CD4-positive, CD25-positive, alpha-beta regulatory T cell (primary cell): ENCODE results near the gene SCN1A. TPM values are rescaled to one million over a fixed set of nuclear protein-coding genes. Genes with fewer than 3 reads are reported as not detected.

Experiments used
- ATAC-seq, 2 donors: fragments of 150-1000 bp; cut with Tn5 transposase; one replicate each; pipeline ENCODE4 v1.10.0; 2021; ENCODE audit warnings: low read depth in 2 of 2, moderate number of reproducible peaks in 2 of 2, moderate library complexity in 1 of 2
- DNase-seq, 3 donors: peaks; one replicate each; pipeline versions ENCODE4 v3.0.0 to v3.0.0-alpha.2; 2012 to 2022; ENCODE audit warnings: mixed read lengths in 1 of 3
- H3K27ac ChIP-seq: one replicate; pipeline ENCODE4 v1.7.0; 2013; ENCODE audit warnings: mild to moderate bottlenecking, low read length; ENCODE audit not compliant: insufficient read depth, poor library complexity, severe bottlenecking
- H3K27me3 ChIP-seq: one replicate; pipeline ENCODE4 v1.7.0; 2013; ENCODE audit warnings: low read length; ENCODE audit not compliant: control insufficient read depth, insufficient read depth
- H3K36me3 ChIP-seq: one replicate; pipeline ENCODE4 v1.7.0; 2013; ENCODE audit warnings: mild to moderate bottlenecking, low read length, moderate library complexity; ENCODE audit not compliant: control insufficient read depth, insufficient read depth
- H3K4me1 ChIP-seq: 2 replicates; pipeline ENCODE4 v1.7.0; 2013; ENCODE audit warnings: mild to moderate bottlenecking, low read length; ENCODE audit not compliant: insufficient read depth, control insufficient read depth, poor library complexity, severe bottlenecking
- H3K4me3 ChIP-seq: one replicate; pipeline ENCODE4 v1.7.0; 2013; ENCODE audit warnings: low read depth, mild to moderate bottlenecking, low read length, moderate library complexity
- H3K9me3 ChIP-seq, 2 experiments: 1 replicate in 1 of 2; 2 replicates in 1 of 2; pipeline ENCODE4 v1.7.0; 2013; ENCODE audit warnings: low read length in 2 of 2, mild to moderate bottlenecking in 1 of 2, moderate library complexity in 1 of 2; ENCODE audit not compliant: control insufficient read depth in 2 of 2
- H3K27ac Mint-ChIP-seq, 3 donors: one replicate each; pipeline ENCODE4 v1.8.0; 2020 to 2022; ENCODE audit warnings: mild to moderate bottlenecking in 3 of 3, mixed read lengths in 3 of 3, moderate library complexity in 2 of 3
- H3K27me3 Mint-ChIP-seq: one replicate; pipeline ENCODE4 v1.8.0; 2022; ENCODE audit warnings: mild to moderate bottlenecking, mixed read lengths
- H3K36me3 Mint-ChIP-seq: one replicate; pipeline ENCODE4 v1.8.0; 2020; ENCODE audit warnings: mixed read lengths
- H3K4me1 Mint-ChIP-seq, 4 donors: one replicate each; pipeline ENCODE4 v1.8.0; 2020 to 2022; ENCODE audit warnings: mixed read lengths in 4 of 4, mild to moderate bottlenecking in 1 of 4
- H3K4me3 Mint-ChIP-seq, 4 donors: one replicate each; pipeline ENCODE4 v1.8.0; 2020 to 2022; ENCODE audit warnings: mild to moderate bottlenecking in 4 of 4, mixed read lengths in 4 of 4, moderate library complexity in 3 of 4
- H3K9me3 Mint-ChIP-seq, 7 donors: one replicate each; pipeline ENCODE4 v1.8.0; 2020 to 2022; ENCODE audit warnings: mixed read lengths in 7 of 7, mild to moderate bottlenecking in 3 of 7, moderate library complexity in 2 of 7
- polyA plus RNA-seq, 4 donors: library from polyadenylated mRNA; unstranded; fragments of 300-500 nt; fragmentation: Illumina TruSeq; gene quantifications; one replicate each; pipeline ENCODE4 v1.2.3, GENCODE V29; 2021
- total RNA-seq: library from RNA; stranded (reverse); gene quantifications from one replicate; pipeline ENCODE4 v1.2.3, GENCODE V29; 2022

SCN1A gene
- total RNA-seq (not detected), polyA plus RNA-seq (not detected)

DNA sequence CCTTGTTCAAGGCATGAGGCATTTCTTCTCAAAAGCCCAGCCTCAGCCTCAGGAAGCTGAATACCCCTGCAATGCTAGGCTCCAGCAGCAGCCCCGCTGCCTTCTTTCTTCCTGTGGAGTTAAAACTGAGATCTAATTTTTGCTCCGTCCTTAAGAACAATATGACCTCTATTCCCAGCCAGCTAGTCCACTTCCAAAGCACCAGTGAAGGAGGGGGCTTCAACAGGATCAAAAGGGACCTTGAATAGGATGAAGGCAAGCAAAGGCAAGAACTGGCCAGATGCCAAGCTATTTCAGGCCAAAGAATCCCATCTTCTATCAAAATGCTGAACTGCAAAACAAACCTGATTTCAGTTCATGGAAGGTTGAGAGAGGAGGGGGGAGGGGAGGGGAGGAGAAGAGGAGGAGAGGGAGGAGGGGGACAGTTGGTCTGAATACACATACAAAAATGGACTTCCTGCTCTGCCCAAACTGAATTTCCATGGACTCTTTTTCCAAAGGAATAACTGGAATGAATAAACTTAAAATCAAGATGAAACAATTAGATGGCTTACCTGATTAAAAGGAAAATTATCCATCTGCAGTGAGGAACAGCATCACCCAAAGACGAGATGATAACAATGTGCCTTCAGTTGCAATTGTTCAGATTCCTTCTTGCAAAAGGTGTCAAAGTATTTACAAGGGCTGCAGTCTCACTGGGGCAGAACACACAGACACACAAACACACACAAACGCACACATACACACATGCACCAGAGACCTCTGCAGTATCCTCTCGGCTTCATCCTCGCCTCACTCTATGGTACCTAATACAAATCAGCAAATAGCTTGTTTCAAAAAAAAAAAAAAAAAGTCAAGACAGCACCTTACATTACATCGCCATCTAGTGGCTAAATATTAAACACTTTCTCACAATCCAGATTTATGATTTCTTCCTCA lies at the start of gene SCN1A:
Gene SCN1A, minus strand, starts transcription at position 804 of the 939 bp plus-strand sequence. CDS start 54,399 bp downstream, outside the sequence.
- no peak within 1 kb of the TSS for H3K27ac Mint-ChIP-seq
- no peaks in the 10 kb centered on the region for H3K36me3 Mint-ChIP-seq
- no peak within 1 kb of the TSS for H3K4me3 Mint-ChIP-seq
- peaks cover 3% of the 10 kb centered on the region for H3K27me3 ChIP-seq
- no peaks in the 10 kb centered on the region for H3K9me3 Mint-ChIP-seq
- H3K4me3 ChIP-seq: no peak within 1 kb of the TSS
- no peaks in the 10 kb centered on the region for H3K4me1 ChIP-seq
- no peaks in the 10 kb centered on the region for H3K9me3 ChIP-seq
- DNase-seq: peak in 2 of 3 donors; percentile 44
- peaks cover 8% of the 10 kb centered on the region for H3K27me3 Mint-ChIP-seq
- no peaks in the 10 kb centered on the region for H3K36me3 ChIP-seq
- ATAC-seq: no peak
- H3K27ac ChIP-seq: no peak within 1 kb of the TSS
- H3K4me1 Mint-ChIP-seq: peaks cover 0 to 6% (median 4%) of the 10 kb centered on the region in 4 donors

GRCh38 chr2:166173263-166173662 lies 45.4 kb upstream of the SCN1A start:
- H3K9me3 Mint-ChIP-seq: peaks cover 0 to 4% (median 0%) of the 10 kb centered on the region in 7 donors

GRCh38 chr2:166171216-166171615 lies 43.4 kb upstream of the SCN1A start:
- no peaks in the 10 kb centered on the region for H3K9me3 ChIP-seq
- no peak overlapping the region for H3K4me3 Mint-ChIP-seq
- no peak overlapping the region for H3K27ac ChIP-seq
- H3K27me3 ChIP-seq: no peaks in the 10 kb centered on the region
- no peaks in the 10 kb centered on the region for H3K36me3 ChIP-seq
- no peaks in the 10 kb centered on the region for H3K4me1 Mint-ChIP-seq
- no peaks in the 10 kb centered on the region for H3K36me3 Mint-ChIP-seq
- no peaks in the 10 kb centered on the region for H3K27me3 Mint-ChIP-seq
- H3K4me1 ChIP-seq: no peaks in the 10 kb centered on the region
- peaks cover 0 to 4% (median 0%) of the 10 kb centered on the region in 7 donors for H3K9me3 Mint-ChIP-seq
- no peak overlapping the region for H3K4me3 ChIP-seq
- H3K27ac Mint-ChIP-seq: no peak overlapping the region
- ATAC-seq: no peak
- no peak for DNase-seq

More at GRCh38 chr2:166173263-166173662, 45.4 kb upstream of the SCN1A start:
- H3K27ac ChIP-seq: no peak overlapping the region
- no peaks in the 10 kb centered on the region for H3K36me3 ChIP-seq
- H3K4me3 ChIP-seq: no peak overlapping the region
- ATAC-seq: no peak
- no peaks in the 10 kb centered on the region for H3K36me3 Mint-ChIP-seq
- no peaks in the 10 kb centered on the region for H3K27me3 Mint-ChIP-seq
- DNase-seq: no peak
- no peaks in the 10 kb centered on the region for H3K27me3 ChIP-seq
- no peaks in the 10 kb centered on the region for H3K4me1 Mint-ChIP-seq
- no peak overlapping the region for H3K4me3 Mint-ChIP-seq
- H3K9me3 ChIP-seq: no peaks in the 10 kb centered on the region
- H3K4me1 ChIP-seq: no peaks in the 10 kb centered on the region
- no peak overlapping the region for H3K27ac Mint-ChIP-seq

DNA sequence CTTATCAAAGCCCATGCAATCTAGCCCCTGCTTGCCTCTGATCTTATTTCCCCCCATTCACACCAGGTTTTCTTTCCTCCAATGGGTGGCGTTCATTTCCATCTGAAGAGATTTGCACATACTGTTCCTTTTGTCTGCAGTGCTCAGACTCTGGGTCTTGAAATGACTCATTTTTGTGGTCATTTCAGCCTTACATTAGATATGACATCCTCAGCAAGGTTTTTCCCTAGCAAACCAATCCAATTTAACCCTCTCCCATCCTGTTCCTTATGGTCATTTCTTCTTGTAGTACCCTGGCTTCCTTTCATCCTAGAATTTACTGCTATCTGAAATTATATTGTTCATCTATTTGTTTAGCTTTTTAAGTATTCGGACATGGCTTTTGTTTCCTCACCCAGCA lies 42.5 kb upstream of the SCN1A start:
- H3K27me3 ChIP-seq: no peaks in the 10 kb centered on the region
- H3K27ac Mint-ChIP-seq: no peak overlapping the region
- no peak overlapping the region for H3K27ac ChIP-seq
- ATAC-seq: no peak
- no peaks in the 10 kb centered on the region for H3K36me3 ChIP-seq
- no peaks in the 10 kb centered on the region for H3K27me3 Mint-ChIP-seq
- no peaks in the 10 kb centered on the region for H3K4me1 ChIP-seq
- no peak overlapping the region for H3K4me3 ChIP-seq
- H3K4me3 Mint-ChIP-seq: no peak overlapping the region
- H3K9me3 ChIP-seq: no peaks in the 10 kb centered on the region
- H3K9me3 Mint-ChIP-seq: peaks cover 0 to 4% (median 0%) of the 10 kb centered on the region in 7 donors
- H3K4me1 Mint-ChIP-seq: no peaks in the 10 kb centered on the region
- no peak for DNase-seq
- H3K36me3 Mint-ChIP-seq: no peaks in the 10 kb centered on the region

- Mint-ChIP-seq H3K4me3 (no peak overlapping the region), H3K27me3 (peaks cover 5% of the 10 kb centered on the region), H3K4me1 (no peaks in the 10 kb centered on the region), H3K9me3 (peaks cover 0 to 3% (median 0%) of the 10 kb centered on the region in 7 donors), H3K27ac (no peak overlapping the region), H3K36me3 (no peaks in the 10 kb centered on the region)
- ATAC-seq: no peak
- Histone ChIP-seq H3K4me1 (no peaks in the 10 kb centered on the region), H3K27ac (no peak overlapping the region), H3K27me3 (no peaks in the 10 kb centered on the region), H3K4me3 (no peak overlapping the region), H3K9me3 (no peaks in the 10 kb centered on the region), H3K36me3 (no peaks in the 10 kb centered on the region)
- no peak for DNase-seq
Measured at GRCh38 chr2:166167449-166167848, 39.6 kb upstream of the SCN1A start.

DNA sequence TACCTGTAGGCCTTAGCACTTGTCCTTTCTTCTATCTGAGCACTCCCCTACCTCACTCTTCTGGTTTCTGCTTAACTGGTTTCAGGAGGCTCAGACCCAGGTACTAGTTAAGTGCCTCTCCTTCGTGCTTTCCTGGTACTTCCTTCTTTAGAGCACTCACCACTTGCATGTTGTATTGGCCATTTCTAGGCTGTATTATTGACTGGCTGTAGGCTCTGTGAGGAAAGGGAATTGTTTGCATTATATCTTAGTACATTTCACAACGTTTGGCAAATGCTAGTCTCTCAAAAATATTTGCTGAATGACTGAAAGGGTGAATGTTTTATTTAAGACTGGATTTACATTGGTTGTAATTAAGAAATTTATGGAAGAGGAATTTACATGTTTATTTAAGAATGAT lies 36.0 kb upstream of the SCN1A start:
- Mint-ChIP-seq H3K9me3 (peaks cover 0 to 2% (median 0%) of the 10 kb centered on the region in 7 donors), H3K36me3 (no peaks in the 10 kb centered on the region), H3K27me3 (peaks cover 5% of the 10 kb centered on the region), H3K27ac (no peak overlapping the region), H3K4me1 (no peaks in the 10 kb centered on the region), H3K4me3 (no peak overlapping the region)
- H3K36me3 ChIP-seq: no peaks in the 10 kb centered on the region
- ATAC-seq (no peak), DNase-seq (no peak)
- no peaks in the 10 kb centered on the region for H3K4me1 ChIP-seq
- no peak overlapping the region for H3K4me3 ChIP-seq
- no peaks in the 10 kb centered on the region for H3K27me3 ChIP-seq
- no peak overlapping the region for H3K27ac ChIP-seq
- H3K9me3 ChIP-seq: no peaks in the 10 kb centered on the region

GRCh38 chr2:166158546-166158945 lies 30.7 kb upstream of the SCN1A start:
- no peaks in the 10 kb centered on the region for H3K36me3 ChIP-seq
- no peaks in the 10 kb centered on the region for H3K4me1 ChIP-seq
- no peak overlapping the region for H3K4me3 ChIP-seq
- no peaks in the 10 kb centered on the region for H3K36me3 Mint-ChIP-seq
- ATAC-seq: no peak
- H3K4me3 Mint-ChIP-seq: no peak overlapping the region
- H3K4me1 Mint-ChIP-seq: no peaks in the 10 kb centered on the region
- no peaks in the 10 kb centered on the region for H3K9me3 Mint-ChIP-seq
- H3K27me3 ChIP-seq: no peaks in the 10 kb centered on the region
- H3K27ac ChIP-seq: no peak overlapping the region
- H3K27me3 Mint-ChIP-seq: no peaks in the 10 kb centered on the region
- no peak for DNase-seq
- H3K27ac Mint-ChIP-seq: no peak overlapping the region
- no peaks in the 10 kb centered on the region for H3K9me3 ChIP-seq

DNA sequence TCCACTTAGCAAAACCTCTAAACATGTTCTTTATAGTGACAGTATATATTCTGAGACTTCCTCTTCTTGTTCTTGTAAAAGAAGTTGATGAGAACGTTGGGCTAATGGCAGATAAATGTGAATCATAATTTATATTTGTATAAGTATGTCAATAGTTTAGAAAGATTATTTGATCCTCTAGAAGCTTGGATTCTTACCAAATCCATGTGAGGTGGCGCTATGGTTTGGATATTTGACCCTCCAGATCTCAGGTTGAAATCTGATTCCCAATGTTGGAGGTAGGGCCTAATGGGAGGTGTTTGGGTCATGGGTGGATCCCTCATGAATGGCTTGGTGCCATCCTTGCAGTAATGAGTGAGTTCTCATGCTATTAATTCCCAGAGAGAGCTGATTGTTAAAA lies 29.8 kb upstream of the SCN1A start:
- Mint-ChIP-seq H3K4me1 (no peaks in the 10 kb centered on the region), H3K9me3 (no peaks in the 10 kb centered on the region), H3K4me3 (no peak overlapping the region), H3K27me3 (no peaks in the 10 kb centered on the region), H3K36me3 (no peaks in the 10 kb centered on the region), H3K27ac (no peak overlapping the region)
- Histone ChIP-seq H3K4me1 (no peaks in the 10 kb centered on the region), H3K9me3 (no peaks in the 10 kb centered on the region), H3K4me3 (no peak overlapping the region), H3K27me3 (no peaks in the 10 kb centered on the region), H3K36me3 (no peaks in the 10 kb centered on the region), H3K27ac (no peak overlapping the region)
- DNase-seq: no peak
- no peak for ATAC-seq
